Mesenchymal stem cell (in vitro differentiated cells and primary cell): Measurements from ENCODE around the gene SLC9A7.

Source experiments
- DNase-seq: peaks from one replicate; pipeline ENCODE4 v3.0.0-alpha.2; 2013
- H2AFZ ChIP-seq: one replicate; pipeline ENCODE4 v1.6.1; 2013; ENCODE audit warnings: low read depth, mild to moderate bottlenecking, control low read depth, inconsistent platforms, low read length, moderate library complexity
- H2AK5ac ChIP-seq: 2 replicates; pipeline ENCODE4 v1.6.1; 2013; ENCODE audit warnings: low read length, moderate library complexity, mild to moderate bottlenecking, inconsistent platforms; ENCODE audit not compliant: severe bottlenecking
- H2BK120ac ChIP-seq: one replicate; pipeline ENCODE4 v1.6.1; 2013; ENCODE audit warnings: low read depth, mild to moderate bottlenecking, inconsistent platforms, low read length, moderate library complexity
- H2BK12ac ChIP-seq, 2 experiments: one replicate each; pipeline ENCODE4 v1.6.1; 2013; ENCODE audit warnings: inconsistent platforms in 2 of 2, low read length in 2 of 2, mild to moderate bottlenecking in 2 of 2, moderate library complexity in 2 of 2, control low read depth in 1 of 2
- H2BK15ac ChIP-seq: one replicate; pipeline ENCODE4 v1.6.1; 2013; ENCODE audit warnings: mild to moderate bottlenecking, low read depth, inconsistent platforms; ENCODE audit not compliant: poor library complexity, severe bottlenecking
- H2BK5ac ChIP-seq: 2 replicates; pipeline ENCODE4 v1.6.1; 2013; ENCODE audit warnings: low read depth, mild to moderate bottlenecking, low read length, control low read depth, inconsistent platforms; ENCODE audit not compliant: poor library complexity, severe bottlenecking
- H3K14ac ChIP-seq, 2 experiments: one replicate each; pipeline ENCODE4 v1.6.1; 2013; ENCODE audit warnings: inconsistent platforms in 2 of 2, low read length in 2 of 2, control low read depth in 1 of 2, mild to moderate bottlenecking in 1 of 2, moderate library complexity in 1 of 2
- H3K18ac ChIP-seq, 2 experiments: one replicate each; pipeline ENCODE4 v1.6.1; 2013; ENCODE audit warnings: inconsistent platforms in 2 of 2, low read length in 2 of 2, control low read depth in 1 of 2, low read depth in 1 of 2, mild to moderate bottlenecking in 1 of 2
- H3K23ac ChIP-seq, 2 experiments: one replicate each; pipeline ENCODE4 v1.6.1; 2013; ENCODE audit warnings: inconsistent platforms in 2 of 2, low read length in 2 of 2, mild to moderate bottlenecking in 2 of 2, moderate library complexity in 2 of 2, control low read depth in 1 of 2
- H3K27ac ChIP-seq: 2 replicates; pipeline ENCODE4 v1.5.1; 2013; ENCODE audit warnings: mild to moderate bottlenecking, moderate library complexity, low read length, control low read depth, inconsistent platforms; ENCODE audit not compliant: poor library complexity, severe bottlenecking
- H3K27me3 ChIP-seq, 2 experiments: 2 replicates each; pipeline versions ENCODE4 v1.6.1 to v1.7.0; 2013; ENCODE audit warnings: low read length in 2 of 2, mild to moderate bottlenecking in 2 of 2, moderate library complexity in 2 of 2, control low read depth in 1 of 2, inconsistent platforms in 1 of 2; ENCODE audit not compliant: control insufficient read depth in 1 of 2, insufficient read depth in 1 of 2
- H3K36me3 ChIP-seq, 2 experiments: 2 replicates each; pipeline versions ENCODE4 v1.6.1 to v1.7.0; 2013; ENCODE audit warnings: low read length in 2 of 2, control low read depth in 1 of 2, inconsistent platforms in 1 of 2, low read depth in 1 of 2, mild to moderate bottlenecking in 1 of 2; ENCODE audit not compliant: insufficient read depth in 2 of 2, control insufficient read depth in 1 of 2
- H3K4ac ChIP-seq, 2 experiments: one replicate each; pipeline ENCODE4 v1.6.1; 2013; ENCODE audit warnings: inconsistent platforms in 2 of 2, low read length in 2 of 2, mild to moderate bottlenecking in 2 of 2, moderate library complexity in 2 of 2, control low read depth in 1 of 2, low read depth in 1 of 2
- H3K4me1 ChIP-seq: 2 replicates; pipeline ENCODE4 v1.6.1; 2013; ENCODE audit warnings: low read depth, low read length, control low read depth; ENCODE audit not compliant: control insufficient read depth, insufficient read depth
- H3K4me2 ChIP-seq: 2 replicates; pipeline ENCODE4 v1.6.1; 2013; ENCODE audit warnings: low read length, mild to moderate bottlenecking, inconsistent platforms; ENCODE audit not compliant: poor library complexity, severe bottlenecking
- H3K4me3 ChIP-seq, 2 experiments: 2 replicates each; pipeline versions ENCODE4 v1.5.1 to v1.7.0; 2013; ENCODE audit warnings: low read length in 2 of 2, mild to moderate bottlenecking in 2 of 2, control low read depth in 1 of 2, low read depth in 1 of 2; ENCODE audit not compliant: insufficient read depth in 1 of 2
- H3K79me1 ChIP-seq: replicated peaks from 2 replicates; pipeline ENCODE4 v1.6.1; 2013; ENCODE audit warnings: mild to moderate bottlenecking, control low read depth, low read length, inconsistent platforms; ENCODE audit not compliant: poor library complexity, severe bottlenecking
- H3K9ac ChIP-seq: 2 replicates; pipeline ENCODE4 v1.7.0; 2013; ENCODE audit warnings: mild to moderate bottlenecking, low read length, moderate library complexity
- H3K9me3 ChIP-seq: 2 replicates; pipeline ENCODE4 v1.7.0; 2013; ENCODE audit warnings: mild to moderate bottlenecking, low read length; ENCODE audit not compliant: control insufficient read depth
- H4K8ac ChIP-seq: one replicate; pipeline ENCODE4 v1.6.1; 2013; ENCODE audit warnings: inconsistent platforms, mild to moderate bottlenecking, low read length, moderate library complexity
- H4K91ac ChIP-seq: one replicate; pipeline ENCODE4 v1.6.1; 2013; ENCODE audit warnings: mild to moderate bottlenecking, low read length, inconsistent platforms
- WGBS: methylation state at CpG from one replicate; pipeline ENCODE4 v1.1.7; 2013; ENCODE audit warnings: mixed read lengths; 5-methylcytosine and 5-hydroxymethylcytosine counted together

SLC9A7 gene

GRCh38 chrX:46611658-46612362 is 147.1 kb downstream of the SLC9A7 start:
- peaks cover 0 to 8% of the 10 kb centered on the region in 2 experiments for H3K27me3 ChIP-seq
- no peak overlapping the region for H3K27ac ChIP-seq
- H3K9me3 ChIP-seq: no peaks in the 10 kb centered on the region
- 96% methylated on average over 10 of the region's 13 CpGs for WGBS
- H2BK120ac ChIP-seq: no peak overlapping the region
- H3K36me3 ChIP-seq: peaks cover 2 to 16% of the 10 kb centered on the region in 2 experiments
- H3K4me3 ChIP-seq: no peak overlapping the region
- H2AFZ ChIP-seq: no peak overlapping the region
- H2BK15ac ChIP-seq: no peak overlapping the region
- H3K4ac ChIP-seq: no peak overlapping the region
- H3K4me1 ChIP-seq: no peaks in the 10 kb centered on the region
- H4K91ac ChIP-seq: no peak overlapping the region
- no peak overlapping the region for H2BK5ac ChIP-seq
- H2BK12ac ChIP-seq: no peak overlapping the region
- no peak overlapping the region for H3K14ac ChIP-seq
- H3K4me2 ChIP-seq: no peak overlapping the region
- no peak for DNase-seq
- no peaks in the 10 kb centered on the region for H3K79me1 ChIP-seq
- H3K9ac ChIP-seq: no peak overlapping the region
- H3K18ac ChIP-seq: no peak overlapping the region
- H4K8ac ChIP-seq: no peak overlapping the region
- H3K23ac ChIP-seq: no peak overlapping the region
- H2AK5ac ChIP-seq: no peak overlapping the region

GRCh38 chrX:46610070-46610658 is 148.8 kb downstream of the SLC9A7 start:
- H3K14ac ChIP-seq: no peak overlapping the region
- no peak overlapping the region for H2BK12ac ChIP-seq
- H3K18ac ChIP-seq: no peak overlapping the region
- H3K4ac ChIP-seq: no peak overlapping the region
- H3K36me3 ChIP-seq: peaks cover 4 to 23% of the 10 kb centered on the region in 2 experiments
- no peak overlapping the region for H4K8ac ChIP-seq
- no peaks in the 10 kb centered on the region for H3K79me1 ChIP-seq
- no peak overlapping the region for H3K27ac ChIP-seq
- H3K4me2 ChIP-seq: no peak overlapping the region
- H2BK120ac ChIP-seq: no peak overlapping the region
- no peak for DNase-seq
- H3K27me3 ChIP-seq: peaks cover 0 to 10% of the 10 kb centered on the region in 2 experiments
- 70% methylated on average over 4 of the region's 5 CpGs for WGBS
- H3K9me3 ChIP-seq: no peaks in the 10 kb centered on the region
- no peaks in the 10 kb centered on the region for H3K4me1 ChIP-seq
- H2BK5ac ChIP-seq: no peak overlapping the region
- no peak overlapping the region for H3K9ac ChIP-seq
- no peak overlapping the region for H2AK5ac ChIP-seq
- no peak overlapping the region for H2AFZ ChIP-seq
- H4K91ac ChIP-seq: no peak overlapping the region
- no peak overlapping the region for H3K23ac ChIP-seq
- H3K4me3 ChIP-seq: no peak overlapping the region
- H2BK15ac ChIP-seq: no peak overlapping the region

GRCh38 chrX:46607916-46608315 is 151.0 kb downstream of the SLC9A7 start:
- H3K9me3 ChIP-seq: no peaks in the 10 kb centered on the region
- H2BK12ac ChIP-seq: no peak overlapping the region
- no peak overlapping the region for H2BK120ac ChIP-seq
- no peak overlapping the region for H2BK15ac ChIP-seq
- H3K18ac ChIP-seq: no peak overlapping the region
- no peak overlapping the region for H3K14ac ChIP-seq
- H3K4ac ChIP-seq: no peak overlapping the region
- H3K4me2 ChIP-seq: no peak overlapping the region
- H3K36me3 ChIP-seq: peaks cover 4 to 13% of the 10 kb centered on the region in 2 experiments
- WGBS: 95% methylated on average over 11 of the region's 11 CpGs
- no peak for DNase-seq
- peaks cover 0 to 13% of the 10 kb centered on the region in 2 experiments for H3K27me3 ChIP-seq
- H2AFZ ChIP-seq: no peak overlapping the region
- no peak overlapping the region for H3K23ac ChIP-seq
- H3K27ac ChIP-seq: no peak overlapping the region
- no peak overlapping the region for H3K4me3 ChIP-seq
- H3K79me1 ChIP-seq: no peaks in the 10 kb centered on the region
- no peak overlapping the region for H2AK5ac ChIP-seq
- no peak overlapping the region for H3K9ac ChIP-seq
- H2BK5ac ChIP-seq: no peak overlapping the region
- no peak overlapping the region for H4K91ac ChIP-seq
- H3K4me1 ChIP-seq: no peaks in the 10 kb centered on the region
- H4K8ac ChIP-seq: no peak overlapping the region

GRCh38 chrX:46602468-46603102 is 156.3 kb downstream of the SLC9A7 start:
- no peak overlapping the region for H2AK5ac ChIP-seq
- H3K9ac ChIP-seq: no peak overlapping the region
- H3K27ac ChIP-seq: no peak overlapping the region
- H2BK5ac ChIP-seq: no peak overlapping the region
- H2BK12ac ChIP-seq: no peak overlapping the region
- WGBS: 100% methylated on average over 6 of the region's 6 CpGs
- peaks cover 4% of the 10 kb centered on the region for H3K79me1 ChIP-seq
- H4K8ac ChIP-seq: no peak overlapping the region
- H2AFZ ChIP-seq: no peak overlapping the region
- H3K14ac ChIP-seq: no peak overlapping the region
- no peak overlapping the region for H3K4me2 ChIP-seq
- H3K9me3 ChIP-seq: no peaks in the 10 kb centered on the region
- no peak overlapping the region for H2BK120ac ChIP-seq
- H3K4me3 ChIP-seq: no peak overlapping the region
- H3K27me3 ChIP-seq: peaks cover 0 to 21% of the 10 kb centered on the region in 2 experiments
- H3K4me1 ChIP-seq: no peaks in the 10 kb centered on the region
- H4K91ac ChIP-seq: no peak overlapping the region
- H3K36me3 ChIP-seq: peaks cover 4 to 25% of the 10 kb centered on the region in 2 experiments
- H2BK15ac ChIP-seq: no peak overlapping the region
- H3K18ac ChIP-seq: no peak overlapping the region
- H3K23ac ChIP-seq: no peak overlapping the region
- no peak for DNase-seq
- no peak overlapping the region for H3K4ac ChIP-seq
